ENCODE data around the gene MYCBP2.

The MYCBP2 gene

GRCh38 chr13:77040076-77040475 is 286.8 kb downstream of the MYCBP2 start:
- Histone ChIP-seq H3K4me3 (ENCODE audit: low read length) (no peak overlapping the region), H3K9me3 (ENCODE audit: low read length) (no peaks in the 10 kb centered on the region), H3K27me3 (ENCODE audit: insufficient read depth, low read length) (no peaks in the 10 kb centered on the region), H2AFZ (ENCODE audit: low read depth, low read length) (no peak overlapping the region), H3K4me1 (ENCODE audit: insufficient read depth, low read length) (no peaks in the 10 kb centered on the region), H3K36me3 (ENCODE audit: insufficient read depth, low read length) (peaks cover 8% of the 10 kb centered on the region)

GRCh38 chr13:77038907-77039480 is 287.9 kb downstream of the MYCBP2 start:
- Histone ChIP-seq H3K36me3 (ENCODE audit: insufficient read depth, low read length) (no peaks in the 10 kb centered on the region), H3K27me3 (ENCODE audit: insufficient read depth, low read length) (no peaks in the 10 kb centered on the region), H3K9me3 (ENCODE audit: low read length) (no peaks in the 10 kb centered on the region), H3K4me1 (ENCODE audit: insufficient read depth, low read length) (no peaks in the 10 kb centered on the region), H3K4me3 (ENCODE audit: low read length) (no peak overlapping the region), H2AFZ (ENCODE audit: low read depth, low read length) (no peak overlapping the region)

- Histone ChIP-seq H3K4me1 (ENCODE audit: insufficient read depth, low read length) (no peaks in the 10 kb centered on the region), H3K27me3 (ENCODE audit: insufficient read depth, low read length) (no peaks in the 10 kb centered on the region), H3K36me3 (ENCODE audit: insufficient read depth, low read length) (no peaks in the 10 kb centered on the region), H3K4me3 (ENCODE audit: low read length) (no peak overlapping the region), H2AFZ (ENCODE audit: low read depth, low read length) (no peak overlapping the region), H3K9me3 (ENCODE audit: low read length) (no peaks in the 10 kb centered on the region)
Measured at GRCh38 chr13:77036279-77036678, 290.6 kb downstream of the MYCBP2 start.

GRCh38 chr13:77034881-77035280 is 292.0 kb downstream of the MYCBP2 start:
- Histone ChIP-seq H2AFZ (ENCODE audit: low read depth, low read length) (no peak overlapping the region), H3K27me3 (ENCODE audit: insufficient read depth, low read length) (no peaks in the 10 kb centered on the region), H3K9me3 (ENCODE audit: low read length) (no peaks in the 10 kb centered on the region), H3K36me3 (ENCODE audit: insufficient read depth, low read length) (no peaks in the 10 kb centered on the region), H3K4me1 (ENCODE audit: insufficient read depth, low read length) (no peaks in the 10 kb centered on the region), H3K4me3 (ENCODE audit: low read length) (no peak overlapping the region)

GRCh38 chr13:77033717-77034302 is 293.1 kb downstream of the MYCBP2 start:
- Histone ChIP-seq H3K36me3 (ENCODE audit: insufficient read depth, low read length) (no peaks in the 10 kb centered on the region), H3K4me1 (ENCODE audit: insufficient read depth, low read length) (no peaks in the 10 kb centered on the region), H3K27me3 (ENCODE audit: insufficient read depth, low read length) (no peaks in the 10 kb centered on the region), H2AFZ (ENCODE audit: low read depth, low read length) (no peak overlapping the region), H3K4me3 (ENCODE audit: low read length) (no peak overlapping the region), H3K9me3 (ENCODE audit: low read length) (no peaks in the 10 kb centered on the region)

DNA sequence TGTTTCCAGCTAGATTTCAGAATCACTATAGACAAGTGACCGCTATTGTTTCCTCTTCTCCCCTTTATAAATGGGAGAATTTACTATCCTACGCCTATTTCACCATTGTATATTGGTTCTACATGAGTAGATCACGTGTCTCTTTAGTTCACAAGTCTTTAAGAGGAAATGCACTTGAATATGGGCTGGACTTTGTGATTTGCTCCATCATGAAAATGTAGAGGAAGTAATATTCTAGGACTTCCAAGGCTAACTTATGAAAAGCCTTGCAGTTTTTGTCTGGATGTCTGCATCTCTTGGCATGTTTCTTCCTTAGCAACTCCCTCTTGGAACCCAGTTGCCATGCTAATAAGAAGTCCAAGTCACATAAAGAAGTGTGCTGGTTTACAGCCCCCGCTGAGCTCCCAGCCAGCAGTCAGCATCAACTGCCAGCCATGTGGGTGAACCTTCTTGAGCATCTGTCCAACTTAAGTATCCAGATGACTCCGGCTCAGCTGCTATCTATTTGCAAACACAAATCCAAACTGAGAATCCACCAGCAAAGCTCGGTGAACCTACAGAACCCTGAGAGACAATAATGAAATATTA is 295.1 kb downstream of the MYCBP2 start:
- Histone ChIP-seq H3K27me3 (ENCODE audit: insufficient read depth, low read length) (no peaks in the 10 kb centered on the region), H3K4me3 (ENCODE audit: low read length) (no peak overlapping the region), H2AFZ (ENCODE audit: low read depth, low read length) (no peak overlapping the region), H3K4me1 (ENCODE audit: insufficient read depth, low read length) (peaks cover 11% of the 10 kb centered on the region), H3K9me3 (ENCODE audit: low read length) (no peaks in the 10 kb centered on the region), H3K36me3 (ENCODE audit: insufficient read depth, low read length) (no peaks in the 10 kb centered on the region)

GRCh38 chr13:77029436-77029835 is 297.5 kb downstream of the MYCBP2 start:
- Histone ChIP-seq H3K4me3 (ENCODE audit: low read length) (no peak overlapping the region), H3K27me3 (ENCODE audit: insufficient read depth, low read length) (no peaks in the 10 kb centered on the region), H3K4me1 (ENCODE audit: insufficient read depth, low read length) (peaks cover 24% of the 10 kb centered on the region), H3K36me3 (ENCODE audit: insufficient read depth, low read length) (no peaks in the 10 kb centered on the region), H2AFZ (ENCODE audit: low read depth, low read length) (no peak overlapping the region), H3K9me3 (ENCODE audit: low read length) (no peaks in the 10 kb centered on the region)

- Histone ChIP-seq H3K27me3 (ENCODE audit: insufficient read depth, low read length) (no peaks in the 10 kb centered on the region), H3K4me3 (ENCODE audit: low read length) (peak overlapping the region; percentile 69)
Measured at GRCh38 chr13:77028202-77028601, 298.7 kb downstream of the MYCBP2 start.

GRCh38 chr13:77026861-77027621 is 299.9 kb downstream of the MYCBP2 start, which contains the start of gene FBXL3:
Gene FBXL3 (minus strand): TSS chr13:77027159. CDS start chr13:77021860, 5,299 bp downstream.
- no peaks in the 10 kb centered on the region for H3K9me3 ChIP-seq (ENCODE audit: low read length)
- peaks cover 3% of the 10 kb centered on the region for H3K36me3 ChIP-seq (ENCODE audit: insufficient read depth, low read length)
- H3K27me3 ChIP-seq (ENCODE audit: insufficient read depth, low read length): no peaks in the 10 kb centered on the region
- peak within 1 kb of the TSS; percentile 80 for H2AFZ ChIP-seq (ENCODE audit: low read depth, low read length)
- peaks cover 34% of the 10 kb centered on the region for H3K4me1 ChIP-seq (ENCODE audit: insufficient read depth, low read length)
- H3K4me3 ChIP-seq (ENCODE audit: low read length): peak within 1 kb of the TSS; percentile 69

More at GRCh38 chr13:77028202-77028601, 298.7 kb downstream of the MYCBP2 start:
- no peaks in the 10 kb centered on the region for H3K9me3 ChIP-seq (ENCODE audit: low read length)
- H3K36me3 ChIP-seq (ENCODE audit: insufficient read depth, low read length): peaks cover 3% of the 10 kb centered on the region
- H2AFZ ChIP-seq (ENCODE audit: low read depth, low read length): peak overlapping the region; percentile 80
- peaks cover 34% of the 10 kb centered on the region for H3K4me1 ChIP-seq (ENCODE audit: insufficient read depth, low read length)

DNA sequence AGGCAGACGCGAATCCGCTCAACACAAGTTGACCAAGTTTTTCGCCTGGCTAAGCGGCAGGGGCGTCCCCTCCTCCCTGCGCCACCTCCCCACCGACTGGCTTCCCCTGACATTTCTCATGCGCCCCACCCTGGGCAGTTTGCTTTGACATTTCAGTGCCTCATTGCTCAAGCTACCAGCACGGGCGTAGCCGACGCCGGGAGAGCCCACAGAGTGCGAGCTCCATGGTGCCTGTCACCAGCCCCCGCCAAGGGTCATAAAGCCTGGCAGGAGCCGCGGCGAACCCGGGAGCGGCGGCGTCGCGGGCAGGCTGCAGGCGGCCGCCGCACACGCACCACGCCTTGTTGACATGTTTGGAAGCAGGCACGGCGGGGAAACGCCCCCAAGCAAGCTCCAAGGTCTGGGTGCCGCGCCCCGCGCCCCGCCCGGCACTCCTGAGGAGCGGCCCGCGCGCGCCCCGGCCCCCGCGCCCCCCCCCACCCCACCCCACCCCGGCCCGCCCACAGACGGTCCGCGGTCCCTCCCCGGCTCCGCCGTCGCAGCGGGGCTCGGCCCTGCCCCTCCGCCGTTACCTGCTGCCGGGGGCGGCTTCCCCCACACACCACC is 300.5 kb downstream of the MYCBP2 start:
- Histone ChIP-seq H3K4me3 (ENCODE audit: low read length) (peak overlapping the region; percentile 69), H3K36me3 (ENCODE audit: insufficient read depth, low read length) (peaks cover 8% of the 10 kb centered on the region), H3K9me3 (ENCODE audit: low read length) (no peaks in the 10 kb centered on the region), H3K27me3 (ENCODE audit: insufficient read depth, low read length) (no peaks in the 10 kb centered on the region), H2AFZ (ENCODE audit: low read depth, low read length) (peak overlapping the region; percentile 78), H3K4me1 (ENCODE audit: insufficient read depth, low read length) (peaks cover 34% of the 10 kb centered on the region)

DNA sequence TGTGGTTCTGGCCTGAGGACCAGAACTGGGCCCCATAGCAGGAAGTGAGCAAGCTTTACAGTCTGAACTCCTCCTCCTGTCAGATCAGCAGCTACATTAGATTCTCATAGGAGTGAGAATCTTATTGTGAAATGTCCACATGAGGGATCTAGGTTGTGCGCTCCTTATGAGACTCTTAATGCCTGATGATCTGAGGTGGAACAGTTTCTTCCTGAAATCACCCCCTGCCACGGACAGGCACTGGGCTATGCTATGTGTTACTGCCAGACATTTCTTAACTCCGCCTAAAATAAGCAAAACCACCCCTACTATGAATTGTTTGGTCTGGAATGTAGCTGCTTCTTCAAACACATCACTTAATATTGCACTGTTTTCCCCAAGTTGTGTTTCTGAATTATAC is 304.6 kb downstream of the MYCBP2 start:
- H3K27me3 ChIP-seq (ENCODE audit: insufficient read depth, low read length): no peaks in the 10 kb centered on the region
- H2AFZ ChIP-seq (ENCODE audit: low read depth, low read length): no peak overlapping the region
- H3K4me3 ChIP-seq (ENCODE audit: low read length): no peak overlapping the region
- peaks cover 25% of the 10 kb centered on the region for H3K36me3 ChIP-seq (ENCODE audit: insufficient read depth, low read length)
- H3K4me1 ChIP-seq (ENCODE audit: insufficient read depth, low read length): peaks cover 23% of the 10 kb centered on the region
- H3K9me3 ChIP-seq (ENCODE audit: low read length): no peaks in the 10 kb centered on the region

GRCh38 chr13:77019756-77020155 is 307.1 kb downstream of the MYCBP2 start:
- no peak overlapping the region for H3K4me3 ChIP-seq (ENCODE audit: low read length)
- H2AFZ ChIP-seq (ENCODE audit: low read depth, low read length): no peak overlapping the region
- H3K27me3 ChIP-seq (ENCODE audit: insufficient read depth, low read length): no peaks in the 10 kb centered on the region
- peaks cover 51% of the 10 kb centered on the region for H3K36me3 ChIP-seq (ENCODE audit: insufficient read depth, low read length)
- H3K4me1 ChIP-seq (ENCODE audit: insufficient read depth, low read length): peaks cover 13% of the 10 kb centered on the region
- H3K9me3 ChIP-seq (ENCODE audit: low read length): no peaks in the 10 kb centered on the region
